Mesendoderm (in vitro differentiated cells): ENCODE data around the gene MEGF6.

ENCODE experiments used
- DNase-seq: peaks from one replicate; pipeline ENCODE4 v3.0.0; 2013
- H2AK5ac ChIP-seq: 2 replicates; pipeline ENCODE4 v1.6.1; 2013; ENCODE audit warnings: low read length, inconsistent platforms
- H2BK120ac ChIP-seq: 2 replicates; pipeline ENCODE4 v1.6.1; 2013; ENCODE audit warnings: low read depth, mild to moderate bottlenecking, low read length, moderate library complexity, mixed read lengths
- H2BK15ac ChIP-seq: replicated peaks from 2 replicates; pipeline ENCODE4 v1.6.1; 2013; ENCODE audit warnings: low read depth, mild to moderate bottlenecking, moderate library complexity
- H2BK5ac ChIP-seq: 2 replicates; pipeline ENCODE4 v1.6.1; 2013; ENCODE audit warnings: low read length, inconsistent platforms
- H3K18ac ChIP-seq: 2 replicates; pipeline ENCODE4 v1.6.1; 2013; ENCODE audit warnings: mild to moderate bottlenecking, low read length, mixed read lengths
- H3K23ac ChIP-seq: one replicate; pipeline ENCODE4 v1.6.1; 2013; ENCODE audit warnings: low read length
- H3K27ac ChIP-seq: 2 replicates; pipeline ENCODE4 v1.5.1; 2013; ENCODE audit warnings: low read depth, mild to moderate bottlenecking, inconsistent platforms, low read length, moderate library complexity
- H3K27me3 ChIP-seq: 2 replicates; pipeline ENCODE4 v1.6.1; 2013; ENCODE audit warnings: low read length, control low read depth, mild to moderate bottlenecking, inconsistent platforms; ENCODE audit not compliant: insufficient read depth, poor library complexity
- H3K36me3 ChIP-seq: 2 replicates; pipeline ENCODE4 v1.6.1; 2013; ENCODE audit warnings: low read length, inconsistent platforms; ENCODE audit not compliant: control insufficient read depth, insufficient read depth
- H3K4ac ChIP-seq: one replicate; pipeline ENCODE4 v1.6.1; 2013; ENCODE audit warnings: low read depth, mild to moderate bottlenecking, low read length, moderate library complexity
- H3K4me1 ChIP-seq: 2 replicates; pipeline ENCODE4 v1.6.1; 2013; ENCODE audit warnings: low read depth, low read length, inconsistent platforms; ENCODE audit not compliant: control insufficient read depth
- H3K4me2 ChIP-seq: 2 replicates; pipeline ENCODE4 v1.6.1; 2013; ENCODE audit warnings: low read length
- H3K4me3 ChIP-seq: 2 replicates; pipeline ENCODE4 v1.5.1; 2013; ENCODE audit warnings: mild to moderate bottlenecking, low read length
- H3K56ac ChIP-seq: one replicate; pipeline ENCODE4 v1.6.1; 2013; ENCODE audit warnings: low read length
- H3K79me1 ChIP-seq: 2 replicates; pipeline ENCODE4 v1.6.1; 2013; ENCODE audit warnings: low read length, inconsistent platforms
- H3K79me2 ChIP-seq: 2 replicates; pipeline ENCODE4 v1.6.1; 2013; ENCODE audit warnings: mild to moderate bottlenecking, low read length; ENCODE audit not compliant: control insufficient read depth, insufficient read depth
- H3K9ac ChIP-seq: 2 replicates; pipeline ENCODE4 v1.6.1; 2013; ENCODE audit warnings: low read length, inconsistent platforms
- H4K5ac ChIP-seq: one replicate; pipeline ENCODE4 v1.6.1; 2013; ENCODE audit warnings: low read length
- H4K8ac ChIP-seq: one replicate; pipeline ENCODE4 v1.6.1; 2013; ENCODE audit warnings: low read depth, mild to moderate bottlenecking, control low read depth, low read length, moderate library complexity
- WGBS: extraction: QIAGEN DNeasy Blood & Tissue Kit; methylation state at CpG from one replicate; pipeline ENCODE4 v1.1.7; 2013; ENCODE audit warnings: low lambda C conversion rate, missing lambda C conversion rate; ENCODE audit not compliant: insufficient coverage; ENCODE audit errors: extremely low coverage; 5-methylcytosine and 5-hydroxymethylcytosine counted together

MEGF6 gene

GRCh38 chr1:3527774-3528173, 83.5 kb downstream of the MEGF6 start:
- Histone ChIP-seq H3K79me2 (no peaks in the 10 kb centered on the region), H3K27ac (no peak overlapping the region), H2BK15ac (no peak overlapping the region), H3K18ac (no peak overlapping the region), H4K8ac (no peak overlapping the region), H3K9ac (no peak overlapping the region), H2AK5ac (no peak overlapping the region), H3K4me1 (no peaks in the 10 kb centered on the region), H3K79me1 (no peaks in the 10 kb centered on the region), H2BK120ac (no peak overlapping the region), H3K36me3 (no peaks in the 10 kb centered on the region), H3K4me2 (no peak overlapping the region), H3K4me3 (no peak overlapping the region), H3K23ac (no peak overlapping the region), H3K27me3 (no peaks in the 10 kb centered on the region), H2BK5ac (no peak overlapping the region), H3K56ac (no peak overlapping the region), H3K4ac (no peak overlapping the region), H4K5ac (no peak overlapping the region)
- no peak for DNase-seq
- no CpG with 5 or more reads among the region's 12 CpGs for WGBS

GRCh38 chr1:3525551-3526482, 85.5 kb downstream of the MEGF6 start:
- no peak overlapping the region for H3K4ac ChIP-seq
- H4K5ac ChIP-seq, result no peak overlapping the region
- no peaks in the 10 kb centered on the region for H3K79me1 ChIP-seq
- no peak overlapping the region for H3K18ac ChIP-seq
- no peaks in the 10 kb centered on the region for H3K4me1 ChIP-seq
- H3K27ac ChIP-seq, result no peak overlapping the region
- no peak overlapping the region for H2AK5ac ChIP-seq
- H3K27me3 ChIP-seq, result no peaks in the 10 kb centered on the region
- H4K8ac ChIP-seq, result no peak overlapping the region
- H3K9ac ChIP-seq, result no peak overlapping the region
- H3K56ac ChIP-seq, result no peak overlapping the region
- H2BK120ac ChIP-seq, result no peak overlapping the region
- H3K23ac ChIP-seq, result no peak overlapping the region
- H2BK5ac ChIP-seq, result no peak overlapping the region
- H3K79me2 ChIP-seq, result no peaks in the 10 kb centered on the region
- no peak overlapping the region for H3K4me3 ChIP-seq
- no peak overlapping the region for H2BK15ac ChIP-seq
- WGBS, result no CpG with 5 or more reads among the region's 24 CpGs
- no peaks in the 10 kb centered on the region for H3K36me3 ChIP-seq
- no peak overlapping the region for H3K4me2 ChIP-seq
- no peak for DNase-seq

- Histone ChIP-seq H4K8ac (no peak overlapping the region), H3K36me3 (no peaks in the 10 kb centered on the region), H3K18ac (no peak overlapping the region), H3K27ac (no peak overlapping the region), H2BK120ac (no peak overlapping the region), H3K23ac (no peak overlapping the region), H3K4me2 (no peak overlapping the region), H3K27me3 (no peaks in the 10 kb centered on the region), H3K79me1 (no peaks in the 10 kb centered on the region), H3K79me2 (no peaks in the 10 kb centered on the region), H3K4ac (no peak overlapping the region), H2BK5ac (no peak overlapping the region), H2AK5ac (no peak overlapping the region), H3K56ac (peak overlapping the region; percentile 34), H3K4me3 (no peak overlapping the region), H2BK15ac (no peak overlapping the region), H3K9ac (no peak overlapping the region), H3K4me1 (no peaks in the 10 kb centered on the region), H4K5ac (no peak overlapping the region)
- DNase-seq, result no peak
- WGBS, result no CpG with 5 or more reads among the region's 20 CpGs
Observed at GRCh38 chr1:3524556-3525203, 86.6 kb downstream of the MEGF6 start.

- H3K36me3 ChIP-seq, result no peaks in the 10 kb centered on the region
- no peak for DNase-seq
- H3K4me2 ChIP-seq, result no peak overlapping the region
- H2BK5ac ChIP-seq, result no peak overlapping the region
- H3K27me3 ChIP-seq, result no peaks in the 10 kb centered on the region
- H3K79me1 ChIP-seq, result no peaks in the 10 kb centered on the region
- no CpG with 5 or more reads among the region's 13 CpGs for WGBS
- H3K4me3 ChIP-seq, result no peak overlapping the region
- H3K4ac ChIP-seq, result no peak overlapping the region
- no peak overlapping the region for H4K8ac ChIP-seq
- H2BK15ac ChIP-seq, result no peak overlapping the region
- H2AK5ac ChIP-seq, result no peak overlapping the region
- H4K5ac ChIP-seq, result no peak overlapping the region
- H3K56ac ChIP-seq, result no peak overlapping the region
- H3K27ac ChIP-seq, result no peak overlapping the region
- H3K79me2 ChIP-seq, result no peaks in the 10 kb centered on the region
- H3K23ac ChIP-seq, result no peak overlapping the region
- no peak overlapping the region for H3K9ac ChIP-seq
- no peak overlapping the region for H3K18ac ChIP-seq
- H3K4me1 ChIP-seq, result no peaks in the 10 kb centered on the region
- no peak overlapping the region for H2BK120ac ChIP-seq
Observed at GRCh38 chr1:3523980-3524379, 87.3 kb downstream of the MEGF6 start.

- no peaks in the 10 kb centered on the region for H3K79me1 ChIP-seq
- no peak overlapping the region for H3K4me2 ChIP-seq
- no peak overlapping the region for H2BK120ac ChIP-seq
- no peaks in the 10 kb centered on the region for H3K27me3 ChIP-seq
- no peak overlapping the region for H4K5ac ChIP-seq
- no peak overlapping the region for H3K23ac ChIP-seq
- no peak overlapping the region for H3K27ac ChIP-seq
- no peak overlapping the region for H4K8ac ChIP-seq
- no peak overlapping the region for H2BK15ac ChIP-seq
- H2AK5ac ChIP-seq, result no peak overlapping the region
- H3K56ac ChIP-seq, result no peak overlapping the region
- H3K18ac ChIP-seq, result no peak overlapping the region
- no peaks in the 10 kb centered on the region for H3K36me3 ChIP-seq
- no peak overlapping the region for H2BK5ac ChIP-seq
- H3K4ac ChIP-seq, result no peak overlapping the region
- H3K9ac ChIP-seq, result no peak overlapping the region
- no peaks in the 10 kb centered on the region for H3K4me1 ChIP-seq
- H3K79me2 ChIP-seq, result no peaks in the 10 kb centered on the region
- no peak for DNase-seq
- no CpG with 5 or more reads among the region's 19 CpGs for WGBS
- H3K4me3 ChIP-seq, result no peak overlapping the region
Observed at GRCh38 chr1:3522564-3523265, 88.6 kb downstream of the MEGF6 start.
